ENCODE data around the gene LRP8. TPM values are rescaled to one million over a fixed set of nuclear protein-coding genes. Genes with fewer than 3 reads are reported as not detected.

The LRP8 gene
- total RNA-seq, 1 donor from 2014 or later: 21.1 TPM

DNA sequence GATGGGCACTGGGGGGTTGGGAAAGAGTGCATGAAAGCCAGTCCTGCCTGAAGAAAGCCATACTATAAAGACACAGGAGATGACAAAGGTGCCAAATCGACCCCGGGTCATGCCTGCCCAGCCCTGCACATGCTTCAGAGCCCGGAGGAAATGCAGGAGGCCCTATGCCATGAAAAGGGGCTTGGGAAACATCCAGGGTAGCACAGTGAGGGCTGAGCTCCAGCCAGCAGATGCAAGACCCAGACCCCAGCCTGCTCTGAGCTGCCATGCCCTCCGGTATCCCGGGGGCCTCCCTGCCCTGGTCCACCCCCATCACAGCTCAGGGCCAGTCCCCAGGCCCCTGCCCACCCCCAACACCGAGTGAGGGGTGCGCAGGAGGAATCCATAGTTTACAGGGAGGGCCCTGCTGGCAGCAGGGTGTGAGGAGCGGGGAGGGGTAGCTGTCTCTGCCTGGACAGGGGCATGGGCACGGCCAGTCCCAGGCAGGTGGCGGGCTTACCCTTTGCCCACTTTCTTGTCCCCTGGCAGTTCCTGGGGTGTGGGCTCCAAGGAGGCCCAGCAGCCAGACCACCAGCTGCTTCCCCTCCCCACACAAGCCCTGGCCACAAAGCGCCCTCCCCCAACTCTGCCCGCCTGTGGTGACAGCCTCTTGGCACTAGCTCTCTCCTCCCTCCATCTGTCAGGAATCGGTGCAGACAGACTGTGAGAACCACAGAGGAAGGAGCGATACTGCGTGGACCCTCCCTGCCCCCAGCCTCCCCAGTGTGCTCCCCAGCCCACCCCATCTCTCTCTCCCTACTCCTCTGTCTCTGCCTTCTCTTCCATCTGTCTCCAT is 16.8 kb downstream of the LRP8 start:
- Histone ChIP-seq H3K27ac (no peak overlapping the region), H3K27me3 (no peaks in the 10 kb centered on the region), H3K9me3 (no peaks in the 10 kb centered on the region), H3K4me3 (no peak overlapping the region), H3K4me1 (peaks cover 5% of the 10 kb centered on the region), H3K36me3 (no peaks in the 10 kb centered on the region)
- TF ChIP-seq POLR2A (IDR thresholded peaks at IDR 0.05): no peak
- no peak for TF ChIP-seq CTCF (IDR thresholded peaks at IDR 0.05)
- TF ChIP-seq POLR2AphosphoS5 (IDR thresholded peaks at IDR 0.05; ENCODE audit: insufficient read depth in 1 of 2, low read depth in 1 of 2): no peak
- DNase-seq (ENCODE audit: extremely low spot score in 2 of 2): no peak
- intact Hi-C loops (cut with DNase I): no loop called here

DNA sequence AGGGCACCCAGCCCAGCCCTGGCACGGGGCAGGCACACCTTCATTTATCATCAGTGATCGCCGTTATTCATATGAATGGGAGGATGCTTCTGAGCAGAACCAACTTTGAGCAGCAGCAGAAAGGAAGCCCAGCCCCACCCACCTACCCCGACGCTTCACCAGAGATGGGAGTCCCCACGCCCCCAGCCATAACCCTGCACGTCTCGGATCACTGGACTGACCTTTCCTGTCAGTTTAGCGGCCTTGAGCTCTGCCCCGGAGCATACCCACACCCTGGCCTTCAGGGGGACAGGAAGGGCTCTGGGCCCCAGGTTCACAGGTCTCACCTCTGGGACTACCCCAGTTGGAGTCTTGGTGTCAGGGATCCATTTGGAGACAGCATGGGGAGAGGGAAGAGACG is 18.1 kb downstream of the LRP8 start:
- Histone ChIP-seq H3K9me3 (no peaks in the 10 kb centered on the region), H3K36me3 (no peaks in the 10 kb centered on the region), H3K27ac (no peak overlapping the region), H3K27me3 (no peaks in the 10 kb centered on the region), H3K4me1 (peaks cover 10% of the 10 kb centered on the region), H3K4me3 (no peak overlapping the region)
- DNase-seq (ENCODE audit: extremely low spot score in 2 of 2): no peak
- intact Hi-C loops (cut with DNase I): no loop called here
- TF ChIP-seq POLR2AphosphoS5 (IDR thresholded peaks at IDR 0.05; ENCODE audit: insufficient read depth in 1 of 2, low read depth in 1 of 2) (no peak), POLR2A (IDR thresholded peaks at IDR 0.05) (no peak), CTCF (IDR thresholded peaks at IDR 0.05) (no peak)

DNA sequence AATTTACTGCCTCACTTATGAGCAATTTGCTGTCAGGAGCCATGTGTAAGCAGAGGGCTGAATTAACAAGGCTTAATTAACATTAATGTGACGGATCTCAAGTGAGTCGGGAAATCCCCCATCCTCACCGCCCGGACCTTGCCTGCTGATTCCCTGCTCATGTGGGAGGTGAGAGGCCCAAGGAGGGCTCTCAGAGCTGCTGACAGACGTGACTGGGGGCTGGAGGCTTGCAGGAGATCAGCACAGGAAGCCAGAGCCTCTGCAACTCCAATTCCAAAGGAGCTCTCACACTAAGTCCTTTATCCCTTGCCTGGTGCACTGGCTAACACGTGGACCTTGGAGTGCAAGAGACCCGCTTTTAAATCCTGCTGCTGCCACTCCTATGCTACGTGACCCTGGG is 19.4 kb downstream of the LRP8 start:
- peaks cover 10% of the 10 kb centered on the region for H3K4me1 ChIP-seq
- H3K4me3 ChIP-seq: no peak overlapping the region
- H3K27me3 ChIP-seq: no peaks in the 10 kb centered on the region
- intact Hi-C loops (cut with DNase I): no loop called here
- no peak for DNase-seq (ENCODE audit: extremely low spot score in 2 of 2)
- no peak for TF ChIP-seq POLR2AphosphoS5 (IDR thresholded peaks at IDR 0.05; ENCODE audit: insufficient read depth in 1 of 2, low read depth in 1 of 2)
- no peak for TF ChIP-seq CTCF (IDR thresholded peaks at IDR 0.05)
- TF ChIP-seq POLR2A (IDR thresholded peaks at IDR 0.05): no peak
- no peaks in the 10 kb centered on the region for H3K9me3 ChIP-seq
- H3K36me3 ChIP-seq: no peaks in the 10 kb centered on the region
- H3K27ac ChIP-seq: no peak overlapping the region

- H3K36me3 ChIP-seq: no peaks in the 10 kb centered on the region
- H3K27me3 ChIP-seq: no peaks in the 10 kb centered on the region
- no peak overlapping the region for H3K4me3 ChIP-seq
- DNase-seq (ENCODE audit: extremely low spot score in 2 of 2): no peak
- H3K9me3 ChIP-seq: no peaks in the 10 kb centered on the region
- intact Hi-C loops (cut with DNase I): no loop called here
- TF ChIP-seq CTCF (IDR thresholded peaks at IDR 0.05) (no peak), POLR2AphosphoS5 (IDR thresholded peaks at IDR 0.05; ENCODE audit: insufficient read depth in 1 of 2, low read depth in 1 of 2) (no peak), POLR2A (IDR thresholded peaks at IDR 0.05) (no peak)
- peaks cover 10% of the 10 kb centered on the region for H3K4me1 ChIP-seq
- no peak overlapping the region for H3K27ac ChIP-seq
Measured at GRCh38 chr1:53307037-53307436, 20.8 kb downstream of the LRP8 start.

DNA sequence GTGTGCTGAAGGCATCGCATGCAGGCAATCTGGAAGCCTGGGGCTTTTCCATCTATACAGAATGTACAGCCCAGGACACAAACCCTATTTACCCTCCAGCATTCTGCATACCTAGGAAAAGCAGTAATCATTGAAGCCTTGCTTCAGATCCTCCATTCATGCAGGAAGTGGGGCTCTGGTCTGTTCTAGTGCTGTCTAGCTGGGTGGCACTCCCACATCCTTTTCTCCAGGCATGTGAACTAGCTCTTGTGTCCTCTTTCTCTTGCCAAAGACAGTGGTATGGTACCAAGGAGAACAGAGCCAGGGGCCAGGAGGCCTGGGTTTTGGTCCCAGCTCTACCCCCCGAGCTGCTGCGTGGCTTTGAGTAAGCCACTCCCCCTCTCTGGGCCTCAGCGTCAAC is 21.7 kb downstream of the LRP8 start:
- intact Hi-C loops (cut with DNase I): no loop called here
- DNase-seq (ENCODE audit: extremely low spot score in 2 of 2): no peak
- Histone ChIP-seq H3K9me3 (no peaks in the 10 kb centered on the region), H3K27ac (no peak overlapping the region), H3K36me3 (no peaks in the 10 kb centered on the region), H3K27me3 (no peaks in the 10 kb centered on the region), H3K4me1 (peaks cover 10% of the 10 kb centered on the region), H3K4me3 (no peak overlapping the region)
- TF ChIP-seq POLR2AphosphoS5 (IDR thresholded peaks at IDR 0.05; ENCODE audit: insufficient read depth in 1 of 2, low read depth in 1 of 2) (no peak), POLR2A (IDR thresholded peaks at IDR 0.05) (no peak), CTCF (IDR thresholded peaks at IDR 0.05) (no peak)
